GM21825 (cell line): Measurements from ENCODE around the gene FLNB.

Source experiments
- ATAC-seq: cut with Tn5 transposase; IDR thresholded peaks from one replicate; pipeline ENCODE4 v1.9.1; 2021; ENCODE audit warnings: mild to moderate bottlenecking, moderate library complexity; ENCODE audit not compliant: unreplicated experiment

FLNB gene

DNA sequence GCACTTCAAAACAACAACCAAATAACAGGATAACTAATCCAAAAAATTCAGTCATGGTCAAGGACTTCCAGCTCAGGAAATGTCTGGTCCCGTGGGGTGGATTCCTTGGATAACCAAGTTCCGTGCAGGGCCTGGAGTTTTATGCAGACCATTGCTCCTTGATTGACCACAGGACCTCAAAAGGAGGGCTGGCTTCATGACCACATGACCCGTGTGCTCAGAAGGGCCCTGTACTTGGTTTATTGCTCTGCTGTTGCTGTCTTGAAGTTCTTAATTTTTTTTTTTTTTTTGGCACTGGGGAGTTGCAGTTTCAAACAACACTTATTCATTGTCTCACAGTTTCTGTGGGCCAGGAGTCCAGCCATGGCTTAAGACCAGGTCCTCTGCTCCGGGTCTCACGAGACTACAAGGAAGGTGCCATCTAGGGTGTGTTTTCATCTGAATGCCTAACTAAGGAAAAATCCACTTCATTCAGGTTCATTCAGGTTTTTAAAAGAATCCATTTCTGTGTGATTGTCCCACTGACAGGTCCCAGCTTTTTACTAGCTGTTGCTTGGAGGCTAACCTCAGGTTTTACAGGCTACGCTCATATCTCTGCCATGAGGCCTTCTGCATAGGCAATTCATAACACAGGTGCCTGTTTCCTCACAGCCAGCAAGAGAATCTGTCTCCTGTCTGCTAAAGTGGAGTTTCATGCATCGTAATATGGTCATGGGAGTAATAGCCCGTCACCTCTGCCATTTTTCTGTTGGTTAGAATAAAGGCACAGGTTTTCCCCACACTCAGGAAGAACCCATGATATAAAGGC, 65.3 kb downstream of the FLNB start:
- ATAC-seq, result no peak

DNA sequence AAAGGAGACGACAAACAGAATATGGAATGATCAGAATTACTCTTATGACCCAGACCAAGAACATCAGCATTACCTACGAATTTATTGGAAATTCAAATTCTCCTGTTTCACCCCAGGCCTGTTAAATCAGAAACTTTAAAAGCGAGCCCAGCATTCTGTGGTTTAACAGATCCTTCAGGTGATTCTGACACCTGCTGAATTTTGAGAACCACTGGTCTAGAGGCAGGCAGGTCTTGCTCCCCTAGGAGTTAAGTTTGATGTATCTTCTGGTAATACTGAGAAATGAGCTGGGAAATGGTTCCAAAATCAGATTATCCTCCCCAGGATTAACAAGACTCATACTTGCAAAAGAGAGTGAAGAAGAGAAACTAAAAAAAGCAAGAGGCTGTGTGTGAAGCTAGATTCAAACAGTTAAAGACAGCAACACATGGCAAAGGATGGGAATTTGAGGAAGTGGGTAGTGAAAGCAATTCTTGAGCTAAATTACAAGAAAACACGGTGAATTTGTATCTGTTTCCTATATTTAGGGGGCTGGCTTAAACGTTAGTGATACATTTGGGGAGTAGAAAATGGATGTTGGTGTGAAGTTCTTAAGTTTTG, 66.0 kb downstream of the FLNB start:
- ATAC-seq, result no peak

- ATAC-seq, result no peak
Measured at GRCh38 chr3:58074997-58075396, 66.8 kb downstream of the FLNB start.

DNA sequence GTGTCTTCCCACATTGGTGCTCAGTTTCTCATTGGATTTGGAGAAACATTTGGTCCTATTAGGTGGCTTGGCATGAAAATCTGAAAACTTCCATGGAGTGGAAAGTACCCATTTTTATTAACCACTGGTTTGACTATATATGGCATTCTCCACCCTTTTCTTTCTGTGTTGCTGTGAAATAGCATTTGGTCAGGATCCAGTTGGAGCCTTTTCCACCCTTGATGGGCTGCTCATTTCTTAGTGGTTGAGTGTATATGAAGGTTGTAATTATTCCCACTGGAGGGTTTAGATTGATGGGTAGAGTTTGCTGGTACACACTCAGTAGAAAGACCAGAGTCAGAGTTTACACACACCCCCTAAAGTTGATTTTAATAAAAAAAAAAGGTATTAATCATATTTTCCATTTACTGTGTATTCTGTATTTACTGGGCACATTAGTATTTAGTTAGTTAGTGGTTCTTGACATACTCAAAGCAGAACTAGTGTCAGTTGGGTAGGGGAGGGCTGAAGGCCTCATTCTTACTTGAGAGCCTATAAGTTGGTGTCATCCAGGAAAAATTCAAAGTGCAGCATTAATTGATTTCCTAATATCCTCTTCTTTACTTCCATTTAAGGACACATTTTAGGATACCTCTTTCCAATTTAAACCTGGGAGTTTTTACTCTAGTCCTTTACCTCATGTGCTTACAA, 69.5 kb downstream of the FLNB start:
- no peak for ATAC-seq

- no peak for ATAC-seq
Measured at GRCh38 chr3:58078610-58079009, 70.4 kb downstream of the FLNB start.

- no peak for ATAC-seq
Measured at GRCh38 chr3:58079773-58080172, 71.6 kb downstream of the FLNB start.

DNA sequence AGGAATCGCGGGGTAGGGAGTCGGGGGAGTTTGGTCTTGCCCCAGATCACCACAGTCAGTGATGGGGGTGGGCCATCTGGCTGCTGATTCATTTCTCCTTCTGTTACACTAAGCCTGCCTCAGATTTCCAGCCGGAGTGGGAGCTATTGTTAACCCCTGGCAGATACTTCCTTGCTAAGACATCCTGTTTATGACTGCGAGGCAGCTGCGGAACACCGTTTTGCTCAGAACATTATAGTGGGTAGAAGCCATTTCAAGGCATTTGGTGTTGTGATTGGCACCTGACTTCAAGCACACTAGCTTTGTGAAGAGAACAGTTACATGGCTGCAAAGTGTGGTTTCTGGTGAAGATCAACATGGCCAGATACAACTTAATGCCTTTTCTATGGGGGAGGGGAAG, 73.8 kb downstream of the FLNB start:
- ATAC-seq, result no peak

DNA sequence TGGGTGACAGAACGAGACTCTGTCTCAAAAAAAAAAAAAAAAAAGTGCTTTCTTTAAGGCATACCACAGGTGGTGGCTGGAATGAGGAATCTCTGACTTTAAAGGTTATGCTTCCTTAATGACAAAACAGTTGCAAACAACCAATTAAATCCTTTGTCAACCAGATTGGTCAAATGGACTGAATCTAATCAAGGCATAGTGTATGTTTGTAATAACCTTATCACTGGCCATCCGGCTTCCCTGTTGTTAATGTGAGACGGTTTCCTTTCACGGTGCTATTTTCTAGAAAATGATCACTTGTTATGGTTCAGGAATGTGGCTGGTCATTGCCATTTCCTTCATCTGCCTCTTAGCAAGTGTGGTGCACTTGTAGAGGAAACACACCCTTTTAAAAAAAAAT, 75.9 kb downstream of the FLNB start:
- ATAC-seq, result no peak

- ATAC-seq, result peak; percentile 84
Measured at GRCh38 chr3:58084788-58085543, 76.7 kb downstream of the FLNB start.

GRCh38 chr3:58085616-58086015, 77.4 kb downstream of the FLNB start:
- ATAC-seq, result peak; percentile 59

DNA sequence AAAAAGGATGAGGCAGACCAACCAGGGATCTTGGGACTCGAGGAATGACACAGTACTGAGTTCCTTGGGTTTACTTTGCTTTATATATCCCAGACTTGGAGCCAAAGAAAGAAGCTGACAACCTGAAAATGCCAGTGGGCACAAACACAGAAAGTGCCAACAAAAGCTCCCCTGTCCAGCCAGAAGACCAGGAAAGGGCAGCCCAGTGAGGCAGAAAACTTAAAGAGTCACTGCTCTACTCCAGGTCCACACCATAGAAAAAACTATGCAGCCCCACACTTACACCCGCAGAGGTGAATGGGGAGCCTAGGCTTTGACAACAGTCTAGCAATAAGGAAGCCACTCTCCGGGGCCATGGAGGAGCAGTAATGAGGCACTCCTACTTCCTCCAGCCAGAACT, 80.3 kb downstream of the FLNB start:
- ATAC-seq, result no peak

DNA sequence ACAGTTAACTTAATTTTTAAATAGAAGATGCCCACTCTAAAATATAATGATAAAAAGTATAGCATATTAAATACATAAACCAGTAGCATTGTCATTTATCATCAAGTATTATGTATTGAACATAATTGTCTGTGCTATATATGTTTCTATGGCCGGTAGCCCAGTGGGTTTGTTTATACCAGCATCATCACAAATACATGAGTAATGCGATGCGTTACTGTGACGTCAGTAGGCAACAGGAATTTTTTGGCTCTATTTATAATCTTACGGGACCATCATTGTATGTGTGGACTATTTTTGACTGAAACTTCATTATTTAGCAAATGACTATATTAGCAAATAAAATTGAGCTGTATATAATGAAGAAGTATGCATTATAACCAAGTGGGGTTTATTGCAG, 82.1 kb downstream of the FLNB start:
- no peak for ATAC-seq

GRCh38 chr3:58092521-58092920, 84.3 kb downstream of the FLNB start:
- no peak for ATAC-seq

- ATAC-seq, result no peak
Measured at GRCh38 chr3:58093574-58094195, 85.5 kb downstream of the FLNB start.

- no peak for ATAC-seq
Measured at GRCh38 chr3:58094657-58095056, 86.4 kb downstream of the FLNB start.

- ATAC-seq, result no peak
Measured at GRCh38 chr3:58095603-58096138, 87.4 kb downstream of the FLNB start.

- ATAC-seq, result no peak
Measured at GRCh38 chr3:58098531-58098930, 90.3 kb downstream of the FLNB start.

GRCh38 chr3:58099865-58100264, 91.6 kb downstream of the FLNB start:
- no peak for ATAC-seq

DNA sequence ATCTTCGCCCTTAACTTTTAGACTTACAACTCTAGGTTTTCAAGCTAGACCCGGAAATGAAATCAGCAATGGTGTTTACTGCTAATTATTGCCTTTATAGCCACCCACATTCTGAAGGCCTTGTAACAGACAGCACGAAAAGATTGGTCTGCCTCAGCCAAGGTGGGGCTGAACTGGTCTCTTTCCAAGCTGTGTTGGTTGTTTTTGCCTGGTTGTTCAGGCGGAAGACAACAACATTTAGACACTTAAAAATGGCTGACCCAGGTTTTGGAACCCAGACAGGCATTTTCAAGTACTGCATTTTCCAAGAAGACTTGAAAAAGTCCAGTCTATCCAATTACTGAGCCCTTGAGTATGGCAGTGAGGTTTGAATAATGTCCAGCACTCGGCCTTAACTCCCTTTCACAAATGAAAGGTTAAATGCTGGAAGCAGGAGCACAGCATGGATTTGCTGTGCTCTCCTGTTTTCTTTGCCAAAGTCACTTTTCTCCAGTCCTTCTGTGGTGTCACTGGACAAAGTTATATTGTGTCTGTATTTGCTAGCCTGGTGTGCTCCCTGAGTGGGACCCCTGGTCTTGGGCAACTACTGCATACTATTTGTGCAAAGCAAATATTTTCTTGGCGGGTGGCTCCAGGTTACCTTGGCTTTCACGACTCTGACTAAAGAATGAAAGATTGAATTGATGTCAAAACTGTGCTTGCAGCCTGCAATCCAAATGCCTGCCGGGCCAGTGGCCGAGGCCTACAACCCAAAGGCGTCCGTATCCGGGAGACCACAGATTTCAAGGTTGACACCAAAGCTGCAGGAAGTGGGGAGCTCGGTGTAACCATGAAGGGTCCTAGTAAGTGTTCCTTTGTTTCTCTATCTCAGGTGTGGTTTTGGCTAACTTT, 93.5 kb downstream of the FLNB start:
- no peak for ATAC-seq

DNA sequence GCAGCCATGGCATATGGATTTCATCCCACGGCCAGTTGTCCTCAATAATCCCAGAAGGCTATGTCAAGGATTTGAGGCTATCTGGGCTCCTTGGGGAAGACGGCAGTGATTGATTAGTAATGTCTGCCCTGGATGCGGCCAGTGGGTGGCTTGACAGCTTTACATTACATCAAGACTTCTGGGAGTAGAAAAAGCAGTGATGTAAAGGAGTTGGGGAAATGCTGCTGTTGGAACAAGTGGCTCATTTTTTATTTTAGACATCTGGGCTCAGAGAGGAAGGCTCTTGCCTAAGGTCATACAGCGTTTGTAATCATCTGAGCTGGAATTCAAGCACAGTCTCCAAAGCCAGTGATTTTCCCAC, 94.1 kb downstream of the FLNB start:
- ATAC-seq, result no peak
